Tibial nerve (tissue), 4 donors: ENCODE data around the gene APPL1.

Source experiments
- EP300 ChIP-seq, 2 donors: sonication (generic); formaldehyde crosslinking; IDR thresholded peaks; one replicate each; pipeline ENCODE4 v1.6.1; 2017; ENCODE audit warnings: antibody characterized with exemption in 2 of 2, mild to moderate bottlenecking in 1 of 2
- TF ChIP-seq, protein P1 (sequence below), 5 experiments: fragments of 200-600 bp in 3 of 5; fragments of 450-650 bp in 2 of 5; sonication (generic) in 3 of 5; IDR thresholded peaks; one replicate each; pipeline ENCODE4 v1.5.1; 2016 to 2019; ENCODE audit warnings: antibody characterized with exemption in 5 of 5, mild to moderate bottlenecking in 3 of 5, moderate library complexity in 2 of 5

DNA sequence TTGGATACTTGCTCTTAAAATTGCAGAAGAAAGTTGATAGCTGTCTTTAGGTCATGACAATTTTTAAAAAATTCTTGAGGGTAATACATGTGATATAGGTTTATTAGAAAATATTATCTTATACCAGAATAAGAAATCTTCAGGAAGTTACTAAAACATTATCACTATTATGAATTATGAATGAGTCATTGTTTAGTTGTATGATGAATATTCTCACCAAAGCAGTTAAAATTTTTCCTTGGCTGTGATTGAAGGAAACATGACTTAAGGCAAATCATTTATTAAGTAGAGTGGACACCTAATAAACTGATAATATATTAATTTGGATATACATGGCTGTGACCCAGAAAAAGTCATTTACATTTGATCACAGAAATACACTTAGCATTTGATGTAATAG, 30.1 kb downstream of the APPL1 start:
- TF ChIP-seq, protein P1, sequence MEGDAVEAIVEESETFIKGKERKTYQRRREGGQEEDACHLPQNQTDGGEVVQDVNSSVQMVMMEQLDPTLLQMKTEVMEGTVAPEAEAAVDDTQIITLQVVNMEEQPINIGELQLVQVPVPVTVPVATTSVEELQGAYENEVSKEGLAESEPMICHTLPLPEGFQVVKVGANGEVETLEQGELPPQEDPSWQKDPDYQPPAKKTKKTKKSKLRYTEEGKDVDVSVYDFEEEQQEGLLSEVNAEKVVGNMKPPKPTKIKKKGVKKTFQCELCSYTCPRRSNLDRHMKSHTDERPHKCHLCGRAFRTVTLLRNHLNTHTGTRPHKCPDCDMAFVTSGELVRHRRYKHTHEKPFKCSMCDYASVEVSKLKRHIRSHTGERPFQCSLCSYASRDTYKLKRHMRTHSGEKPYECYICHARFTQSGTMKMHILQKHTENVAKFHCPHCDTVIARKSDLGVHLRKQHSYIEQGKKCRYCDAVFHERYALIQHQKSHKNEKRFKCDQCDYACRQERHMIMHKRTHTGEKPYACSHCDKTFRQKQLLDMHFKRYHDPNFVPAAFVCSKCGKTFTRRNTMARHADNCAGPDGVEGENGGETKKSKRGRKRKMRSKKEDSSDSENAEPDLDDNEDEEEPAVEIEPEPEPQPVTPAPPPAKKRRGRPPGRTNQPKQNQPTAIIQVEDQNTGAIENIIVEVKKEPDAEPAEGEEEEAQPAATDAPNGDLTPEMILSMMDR (IDR thresholded peaks at IDR 0.05), result no peak
- TF ChIP-seq EP300 (IDR thresholded peaks at IDR 0.05), result no peak
